Small intestine (tissue), 7 donors: ENCODE results near the gene AMER2. TPM values are rescaled to one million over a fixed set of nuclear protein-coding genes. Genes with fewer than 3 reads are reported as not detected.

ENCODE experiments used
- DNase-seq, 2 donors: peaks; one replicate each; pipeline versions ENCODE4 v3.0.0 to v3.0.0-alpha.2; 2013
- FAIRE-seq: peaks from 2 replicates; lab custom pipeline; 2012; peaks lifted over from hg19 to GRCh38; lab: Jason Lieb, UNC
- H3K27ac ChIP-seq, 3 donors: one replicate each; pipeline ENCODE4 v1.5.1; 2013; ENCODE audit warnings: low read length in 2 of 3, mild to moderate bottlenecking in 2 of 3, control low read depth in 1 of 3, inconsistent platforms in 1 of 3, low read depth in 1 of 3, moderate library complexity in 1 of 3
- H3K27me3 ChIP-seq, 3 donors: one replicate each; pipeline ENCODE4 v1.6.1; 2013; ENCODE audit warnings: low read length in 3 of 3, inconsistent platforms in 1 of 3; ENCODE audit not compliant: control insufficient read depth in 3 of 3, insufficient read depth in 3 of 3
- H3K36me3 ChIP-seq, 3 donors: one replicate each; pipeline ENCODE4 v1.6.1; 2013; ENCODE audit warnings: low read length in 3 of 3, inconsistent platforms in 1 of 3, low read depth in 1 of 3, mild to moderate bottlenecking in 1 of 3, moderate library complexity in 1 of 3; ENCODE audit not compliant: control insufficient read depth in 3 of 3, insufficient read depth in 2 of 3
- H3K4me1 ChIP-seq, 3 donors: one replicate each; pipeline ENCODE4 v1.6.1; 2013; ENCODE audit warnings: low read length in 2 of 3, inconsistent platforms in 1 of 3, low read depth in 1 of 3, mild to moderate bottlenecking in 1 of 3, moderate library complexity in 1 of 3; ENCODE audit not compliant: control insufficient read depth in 3 of 3, insufficient read depth in 2 of 3
- H3K4me3 ChIP-seq, 3 donors: one replicate each; pipeline ENCODE4 v1.5.1; 2013; ENCODE audit warnings: low read length in 3 of 3, control low read depth in 1 of 3, inconsistent platforms in 1 of 3, low read depth in 1 of 3, mild to moderate bottlenecking in 1 of 3, moderate library complexity in 1 of 3
- H3K9me3 ChIP-seq, 2 donors: one replicate each; pipeline ENCODE4 v1.6.1; 2013; ENCODE audit warnings: low read depth in 1 of 2, low read length in 1 of 2; ENCODE audit not compliant: control insufficient read depth in 2 of 2, insufficient read depth in 1 of 2
- WGBS, 3 donors: extraction: QIAGEN DNeasy Blood & Tissue Kit; methylation state at CpG; one replicate each; pipeline ENCODE4 v1.1.7; 2013; 5-methylcytosine and 5-hydroxymethylcytosine counted together
- polyA plus RNA-seq, 4 donors: library from polyadenylated mRNA; stranded (reverse) in 3 of 4; unstranded in 1 of 4; fragments of 200-250 nt in 3 of 4; fragments of 120-200 nt in 1 of 4; gene quantifications; one replicate each; pipeline versions ENCODE4 v1.2.1 to v1.2.3, GENCODE V29; 2013
- donor health status: healthy with polysubstance abuse.
- donor health status: control.
- donor health status: control.
- donor health status: Bipolar disorder and iron deficiency.
- donor health status: healthy.

The AMER2 gene
- polyA plus RNA-seq, 4 donors, result 0.03 to 0.15 TPM; not detected in 2

GRCh38 chr13:25137788-25138115 lies 34.3 kb downstream of the AMER2 start:
- Histone ChIP-seq H3K27ac (no peak overlapping the region), H3K27me3 (peaks cover 0 to 5% (median 0%) of the 10 kb centered on the region in 3 donors), H3K4me3 (no peak overlapping the region), H3K36me3 (no peaks in the 10 kb centered on the region), H3K4me1 (no peaks in the 10 kb centered on the region), H3K9me3 (no peaks in the 10 kb centered on the region)
- FAIRE-seq (no peak), DNase-seq (no peak)
- WGBS, 3 donors, result 57 to 72% (median 69%) methylated on average over 3 of the region's 3 CpGs

GRCh38 chr13:25136880-25137787 lies 35.0 kb downstream of the AMER2 start:
- FAIRE-seq, result no peak
- Histone ChIP-seq H3K27me3 (peaks cover 0 to 5% (median 0%) of the 10 kb centered on the region in 3 donors), H3K27ac (no peak overlapping the region), H3K9me3 (no peaks in the 10 kb centered on the region), H3K4me1 (no peaks in the 10 kb centered on the region), H3K36me3 (no peaks in the 10 kb centered on the region), H3K4me3 (no peak overlapping the region)
- 19 to 35% (median 27%) methylated on average over 15 of the region's 15 CpGs for WGBS, 3 donors
- no peak for DNase-seq

GRCh38 chr13:25135896-25136295 lies 36.2 kb downstream of the AMER2 start:
- FAIRE-seq (no peak), DNase-seq (no peak)
- Histone ChIP-seq H3K27me3 (peaks cover 0 to 5% (median 0%) of the 10 kb centered on the region in 3 donors), H3K36me3 (no peaks in the 10 kb centered on the region), H3K4me1 (no peaks in the 10 kb centered on the region), H3K27ac (no peak overlapping the region), H3K9me3 (no peaks in the 10 kb centered on the region), H3K4me3 (no peak overlapping the region)
- 87 to 89% (median 87%) methylated on average over 4 of the region's 4 CpGs for WGBS, 3 donors

GRCh38 chr13:25132751-25133390 lies 39.2 kb downstream of the AMER2 start:
- H3K9me3 ChIP-seq, result no peaks in the 10 kb centered on the region
- H3K27ac ChIP-seq, result no peak overlapping the region
- peaks cover 0 to 5% (median 0%) of the 10 kb centered on the region in 3 donors for H3K27me3 ChIP-seq
- H3K4me3 ChIP-seq, result no peak overlapping the region
- WGBS, 3 donors, result 69 to 80% (median 75%) methylated on average over 5 of the region's 5 CpGs
- no peak for FAIRE-seq
- DNase-seq, result no peak
- no peaks in the 10 kb centered on the region for H3K36me3 ChIP-seq
- H3K4me1 ChIP-seq, result no peaks in the 10 kb centered on the region

GRCh38 chr13:25131881-25132420 lies 40.1 kb downstream of the AMER2 start:
- Histone ChIP-seq H3K27ac (no peak overlapping the region), H3K4me3 (no peak overlapping the region), H3K9me3 (no peaks in the 10 kb centered on the region), H3K36me3 (no peaks in the 10 kb centered on the region), H3K4me1 (no peaks in the 10 kb centered on the region), H3K27me3 (peaks cover 0 to 4% (median 0%) of the 10 kb centered on the region in 3 donors)
- 51 to 70% (median 55%) methylated on average over 6 of the region's 6 CpGs for WGBS, 3 donors
- FAIRE-seq (no peak), DNase-seq (no peak)

GRCh38 chr13:25130944-25131343 lies 41.1 kb downstream of the AMER2 start:
- Histone ChIP-seq H3K9me3 (no peaks in the 10 kb centered on the region), H3K27ac (no peak overlapping the region), H3K27me3 (peaks cover 0 to 3% (median 0%) of the 10 kb centered on the region in 3 donors), H3K36me3 (no peaks in the 10 kb centered on the region), H3K4me3 (no peak overlapping the region), H3K4me1 (no peaks in the 10 kb centered on the region)
- DNase-seq, result no peak
- FAIRE-seq, result no peak
- WGBS, 3 donors, result 32 to 46% (median 42%) methylated on average over 3 of the region's 3 CpGs

GRCh38 chr13:25118378-25118905 lies 53.6 kb downstream of the AMER2 start:
- FAIRE-seq (no peak), DNase-seq (no peak)
- H3K27ac ChIP-seq, result no peak overlapping the region
- 52 to 60% (median 56%) methylated on average over 8 of the region's 8 CpGs for WGBS, 3 donors
- H3K4me3 ChIP-seq, result no peak overlapping the region
- H3K4me1 ChIP-seq, result no peaks in the 10 kb centered on the region
- H3K9me3 ChIP-seq, result no peaks in the 10 kb centered on the region
- H3K27me3 ChIP-seq, result peaks cover 0 to 6% (median 0%) of the 10 kb centered on the region in 3 donors
- H3K36me3 ChIP-seq, result no peaks in the 10 kb centered on the region

- no peak overlapping the region for H3K27ac ChIP-seq
- WGBS, 3 donors, result 64 to 84% (median 73%) methylated on average over 16 of the region's 16 CpGs
- no peak for FAIRE-seq
Observed at GRCh38 chr13:25117312-25117711, 54.8 kb downstream of the AMER2 start.

More at GRCh38 chr13:25117312-25117711, 54.8 kb downstream of the AMER2 start:
- no peak for DNase-seq
- H3K4me3 ChIP-seq, result no peak overlapping the region
- no peaks in the 10 kb centered on the region for H3K9me3 ChIP-seq
- H3K4me1 ChIP-seq, result no peaks in the 10 kb centered on the region
- no peaks in the 10 kb centered on the region for H3K36me3 ChIP-seq
- peaks cover 0 to 8% (median 0%) of the 10 kb centered on the region in 3 donors for H3K27me3 ChIP-seq
